Measurements from ENCODE around the gene CLPX.
"Not testable (repeated sequence)": the region's sequence is repeated elsewhere in the genome, so short reads cannot be mapped to it uniquely, and the experiment has no call there.

The CLPX gene

DNA sequence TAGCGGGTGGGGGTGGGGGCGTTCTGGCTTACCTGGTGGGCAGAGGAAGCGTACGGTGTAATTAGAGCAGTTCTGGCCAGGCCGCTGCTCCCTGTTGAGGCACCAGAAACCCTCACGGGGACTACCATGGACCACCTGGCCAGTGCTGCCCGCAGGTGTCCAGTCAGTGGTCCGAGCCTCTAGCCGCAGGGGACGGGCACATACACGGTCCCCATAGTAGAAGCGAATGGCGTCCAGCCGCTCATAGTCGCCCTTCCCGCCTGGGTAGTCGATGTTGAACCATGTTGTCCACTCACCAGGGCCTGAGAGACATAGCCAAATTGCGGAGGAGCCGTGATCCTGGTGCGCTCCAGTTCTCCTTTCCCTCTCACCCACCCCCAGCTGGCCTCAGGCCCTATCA, 21.6 kb upstream of the CLPX start:
- DNase-seq (ENCODE audit: low read depth in 2 of 2), result no peak

DNA sequence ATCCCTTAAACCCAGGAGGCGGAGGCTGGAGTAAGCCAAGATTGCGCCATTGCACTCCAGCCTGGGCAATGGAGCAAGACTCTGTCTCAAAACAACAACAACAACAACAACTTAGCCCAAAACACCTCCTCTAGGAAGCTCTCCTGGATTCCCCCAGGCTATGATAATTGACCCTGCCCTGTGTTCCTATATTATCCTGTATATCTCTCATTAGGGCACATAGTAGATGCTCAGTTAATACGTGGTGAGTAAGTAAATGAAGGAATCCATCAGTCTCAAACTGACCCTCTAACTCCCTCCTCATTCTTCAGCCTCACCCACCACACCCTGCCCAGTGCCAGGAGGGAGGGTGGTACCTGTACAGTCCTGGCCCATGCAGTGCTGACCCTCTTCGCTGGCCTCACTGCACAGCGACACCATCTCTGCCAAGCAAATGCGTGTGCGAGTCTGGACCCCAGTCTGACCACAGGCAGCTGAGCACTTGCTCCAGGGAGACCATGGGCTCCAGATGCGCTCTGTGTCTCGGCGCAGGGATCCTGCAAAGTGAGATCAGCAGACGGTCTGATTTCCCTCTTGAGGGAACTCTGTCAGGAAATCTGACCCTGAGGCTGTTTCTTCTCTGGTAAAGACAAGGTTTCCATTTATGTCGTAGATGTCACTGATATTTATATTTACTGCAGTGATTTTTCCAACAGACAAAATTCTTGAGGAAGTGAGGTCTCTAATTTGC, 20.0 kb upstream of the CLPX start:
- no peak for DNase-seq (ENCODE audit: low read depth in 2 of 2)

DNA sequence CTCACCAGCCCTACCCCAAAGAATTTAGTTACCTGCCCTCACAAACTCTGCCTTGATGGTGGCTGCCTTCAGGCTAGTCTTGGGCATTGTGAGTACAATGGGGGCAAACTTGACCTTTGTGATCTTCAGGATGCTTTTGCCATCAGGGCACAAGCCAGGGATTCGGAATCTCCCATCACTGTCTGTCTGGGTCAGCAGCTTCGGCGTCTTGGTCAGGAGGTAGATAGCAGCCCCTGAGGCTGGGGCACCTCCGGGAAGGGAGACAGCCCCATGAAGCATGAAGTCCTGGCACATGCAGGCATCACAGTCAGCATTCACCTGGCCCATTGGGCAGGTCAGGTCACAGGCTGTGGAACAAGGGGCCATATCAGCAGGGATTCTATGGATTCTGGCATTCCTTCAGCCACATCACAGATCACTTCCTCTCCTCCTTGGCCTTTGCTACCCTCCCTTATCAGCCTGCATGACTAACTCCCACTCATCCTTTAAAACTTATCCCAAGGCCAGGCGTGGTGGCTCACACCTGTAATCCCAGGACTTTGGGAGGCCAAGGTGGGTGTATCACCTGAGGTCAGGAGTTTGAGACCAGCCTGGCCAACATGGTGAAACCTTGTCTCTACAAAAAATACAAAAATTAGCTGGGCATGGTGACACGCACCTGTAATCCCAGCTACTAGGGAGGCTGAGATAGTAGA, 19.2 kb upstream of the CLPX start:
- DNase-seq (ENCODE audit: low read depth in 2 of 2), result no peak

DNA sequence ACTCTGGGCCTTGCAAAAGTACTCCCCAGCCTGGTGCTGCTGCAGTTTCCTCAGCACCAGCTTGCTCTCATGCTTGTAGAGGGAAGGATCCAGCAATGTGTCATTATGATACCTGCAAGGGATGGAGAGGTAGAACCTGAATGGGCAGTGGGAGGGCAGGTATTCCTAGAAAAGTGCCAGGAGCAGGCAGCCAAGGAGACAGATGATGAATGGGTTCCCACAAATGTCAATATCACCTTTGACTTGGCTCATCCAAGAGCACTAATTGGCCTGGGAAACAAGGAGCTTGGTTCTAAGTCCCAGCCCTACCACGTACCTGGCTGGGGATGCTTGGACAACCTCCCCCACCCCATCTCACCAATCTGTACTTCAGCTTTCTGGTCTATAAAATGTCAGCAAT, 16.8 kb upstream of the CLPX start:
- no peak for DNase-seq (ENCODE audit: low read depth in 2 of 2)

DNA sequence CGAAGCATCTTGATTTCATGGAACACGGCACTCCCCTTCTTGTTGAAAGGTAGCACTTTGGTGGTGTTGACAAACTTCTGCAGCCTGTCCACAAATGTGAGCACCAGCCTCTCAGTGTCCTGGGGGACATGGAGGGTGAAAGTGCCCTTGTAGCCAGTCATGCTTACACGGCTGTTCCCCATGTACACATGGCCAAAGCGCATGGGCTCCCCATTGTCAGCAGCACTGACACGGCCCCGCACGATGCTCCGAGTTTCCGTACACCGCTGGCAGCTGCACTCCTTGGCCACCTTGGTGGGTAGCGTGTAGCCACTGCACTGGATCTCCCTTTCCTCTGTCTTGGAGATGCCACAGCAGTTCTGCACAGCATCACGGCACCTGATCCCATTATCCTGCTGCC, 13.4 kb upstream of the CLPX start:
- DNase-seq (ENCODE audit: low read depth in 2 of 2), result no peak

DNA sequence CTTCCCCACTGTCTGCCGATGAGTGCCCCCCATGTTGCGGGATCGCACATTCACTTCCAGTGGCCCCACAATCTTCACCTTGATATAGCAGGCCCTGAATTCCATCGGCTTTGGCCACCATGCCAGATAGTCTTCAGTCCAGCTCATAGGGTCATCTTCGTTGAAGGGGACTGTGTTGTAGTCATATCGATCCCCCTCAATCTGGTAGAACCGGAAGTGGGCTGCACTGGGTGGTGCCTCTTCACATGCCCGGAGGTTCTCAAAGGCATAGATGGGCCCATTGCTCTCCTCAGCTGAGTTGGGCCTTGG, 12.1 kb upstream of the CLPX start:
- no peak for DNase-seq (ENCODE audit: low read depth in 2 of 2)

DNA sequence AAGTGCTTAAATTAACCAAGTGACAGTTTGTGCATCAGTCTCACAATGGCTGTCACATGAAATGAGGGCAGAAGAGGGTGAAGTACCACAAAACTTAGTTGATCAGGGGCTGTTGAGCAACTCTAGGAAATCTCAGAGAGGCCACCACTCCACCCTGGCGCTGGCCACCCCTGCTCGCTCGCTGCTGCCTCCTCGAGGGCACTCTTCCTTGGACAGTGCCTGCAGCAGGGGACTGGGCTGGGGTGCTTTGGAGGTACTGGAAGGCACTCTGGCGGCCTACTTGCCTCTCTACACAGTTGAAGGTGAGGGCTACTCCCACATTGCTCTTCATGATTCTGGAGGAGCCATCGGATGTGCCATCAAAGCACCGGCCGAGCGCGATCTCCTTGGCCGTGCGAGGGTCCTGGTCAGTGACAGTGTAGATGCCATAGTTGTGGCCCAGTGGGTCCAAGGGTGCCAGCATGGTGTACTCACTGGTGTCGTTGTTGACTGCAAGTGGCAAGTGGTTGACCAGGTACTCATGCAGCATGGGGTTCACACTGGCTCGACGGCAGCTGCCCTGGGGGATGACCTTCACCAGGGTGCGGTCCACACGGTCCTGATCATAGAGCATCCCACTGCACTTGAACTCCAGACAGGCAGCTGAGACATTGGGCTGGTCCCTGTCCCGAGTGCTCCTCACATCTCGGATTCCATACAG, 11.6 kb upstream of the CLPX start:
- no peak for DNase-seq (ENCODE audit: low read depth in 2 of 2)

DNA sequence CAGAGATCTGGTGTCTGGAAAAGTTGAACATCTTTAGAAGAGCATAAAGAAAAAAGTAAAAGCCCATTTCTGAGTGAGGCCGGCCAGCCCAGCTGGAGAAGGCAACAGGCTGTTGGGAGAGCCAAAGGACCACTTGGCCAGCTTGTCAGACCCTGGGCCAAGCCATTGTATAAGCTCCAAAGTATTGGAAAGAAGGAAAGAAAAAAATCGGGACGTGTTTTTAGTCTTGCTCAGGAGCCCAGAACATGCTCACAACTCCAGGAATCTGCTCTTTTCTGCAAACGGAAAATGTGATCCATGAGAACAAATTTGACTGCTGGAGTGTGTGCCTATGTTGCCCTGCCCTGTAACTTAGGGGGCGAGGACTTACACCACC, 10.4 kb upstream of the CLPX start:
- no peak for DNase-seq (ENCODE audit: low read depth in 2 of 2)

DNA sequence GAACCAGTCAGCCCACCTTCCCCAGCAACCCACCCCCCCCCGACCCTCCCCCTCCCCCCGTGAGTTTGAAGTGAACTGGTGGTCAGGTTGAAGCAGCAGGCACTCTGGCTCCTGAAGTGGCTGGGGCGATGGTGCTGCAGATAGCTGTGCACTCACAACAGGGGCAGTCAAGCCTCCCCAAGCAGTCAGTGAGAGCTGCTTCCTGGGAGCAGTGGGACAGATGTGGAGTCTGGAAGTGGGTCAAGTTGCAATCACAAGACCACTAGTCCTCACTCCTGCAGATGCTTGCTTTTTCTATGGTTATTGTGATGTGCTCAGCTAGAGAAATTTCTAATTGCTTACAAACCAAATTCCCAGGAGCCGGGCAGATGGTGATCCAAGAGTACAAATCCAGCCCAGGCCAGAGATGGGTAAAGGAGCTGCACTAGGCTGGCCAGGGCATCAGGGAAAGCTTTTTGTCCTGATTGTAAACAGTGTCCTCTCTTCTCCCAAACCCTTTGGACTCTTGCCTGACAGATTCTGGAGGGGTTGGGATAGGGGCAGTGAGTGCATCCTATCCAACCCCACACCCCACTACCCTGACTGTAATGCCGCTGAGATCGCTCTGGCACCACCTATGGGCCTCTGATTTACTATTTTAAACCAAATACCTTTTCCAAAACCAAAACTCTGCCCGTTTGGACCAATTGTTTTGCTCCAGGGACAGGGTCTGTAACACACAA, 9.8 kb upstream of the CLPX start:
- no peak for DNase-seq (ENCODE audit: low read depth in 2 of 2)

DNA sequence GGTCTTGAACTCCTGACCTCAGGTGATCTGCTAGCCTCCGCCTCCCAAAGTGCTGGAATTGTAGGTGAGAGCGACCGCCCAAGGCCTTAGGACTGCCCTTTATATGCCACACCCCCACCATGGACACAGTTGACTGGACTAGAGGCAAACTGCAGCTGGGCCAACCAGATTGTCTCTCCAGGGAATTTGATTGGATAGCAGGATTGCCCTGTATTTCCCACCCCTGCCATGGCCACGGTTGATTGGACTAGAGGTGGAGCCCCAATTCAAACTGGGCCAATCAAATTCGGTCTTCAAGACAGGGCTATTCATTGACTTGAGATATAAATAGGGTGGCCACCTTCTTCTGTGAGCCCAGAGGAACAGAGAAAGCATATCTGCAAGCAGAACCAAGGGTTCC, 6.9 kb upstream of the CLPX start:
- no peak for DNase-seq (ENCODE audit: low read depth in 2 of 2)

DNA sequence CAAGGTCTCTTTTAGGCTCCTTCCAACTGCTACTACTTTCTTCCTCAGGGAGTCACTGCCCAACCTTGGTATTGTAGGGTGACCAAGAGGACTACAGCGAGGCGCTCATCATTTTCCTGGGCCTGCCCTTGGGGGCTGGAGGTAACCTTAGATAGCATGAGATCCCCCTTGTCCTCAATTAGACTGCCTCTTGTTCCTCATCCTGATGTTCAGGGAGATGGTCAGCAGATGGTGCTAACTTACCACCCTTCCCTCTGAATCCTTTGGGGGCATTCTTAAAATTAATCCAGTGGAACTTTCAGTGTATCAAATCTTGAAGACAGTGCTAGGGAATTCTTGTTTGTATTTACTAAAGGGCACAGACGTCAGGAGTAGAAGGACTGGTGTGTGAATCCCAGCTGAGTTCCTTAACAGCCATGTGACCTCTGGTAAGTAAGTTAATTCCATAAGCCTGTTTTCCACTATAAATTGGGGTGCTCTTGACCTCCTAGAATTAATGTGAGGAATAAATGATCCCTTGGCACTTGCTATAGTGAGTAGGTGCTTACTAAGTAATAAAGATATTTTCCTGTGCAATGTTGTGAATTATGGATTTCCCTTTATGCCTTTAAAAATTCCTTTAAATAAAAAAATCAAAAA, 4.1 kb upstream of the CLPX start:
- no peak for DNase-seq (ENCODE audit: low read depth in 2 of 2)

DNA sequence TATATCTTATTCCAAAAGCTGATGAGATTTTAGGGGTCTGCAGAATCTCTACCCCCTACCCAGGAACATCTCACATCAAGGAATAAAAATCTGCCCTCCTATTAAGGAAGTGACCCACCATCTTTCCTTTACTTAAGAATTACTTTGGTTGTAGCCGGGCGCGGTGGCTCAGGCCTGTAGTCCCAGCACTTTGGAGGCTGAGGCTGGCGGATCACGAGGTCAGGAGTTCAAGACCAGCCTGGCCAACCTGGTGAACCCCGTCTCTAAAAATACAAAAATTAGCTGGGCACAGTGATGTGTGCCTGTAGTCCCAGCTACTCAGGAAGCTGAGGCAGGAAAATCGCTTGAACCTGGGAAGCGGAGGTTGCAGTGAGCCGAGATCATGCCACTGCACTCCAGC, 3.3 kb upstream of the CLPX start:
- DNase-seq (ENCODE audit: low read depth in 2 of 2), result not testable (repeated sequence)

DNA sequence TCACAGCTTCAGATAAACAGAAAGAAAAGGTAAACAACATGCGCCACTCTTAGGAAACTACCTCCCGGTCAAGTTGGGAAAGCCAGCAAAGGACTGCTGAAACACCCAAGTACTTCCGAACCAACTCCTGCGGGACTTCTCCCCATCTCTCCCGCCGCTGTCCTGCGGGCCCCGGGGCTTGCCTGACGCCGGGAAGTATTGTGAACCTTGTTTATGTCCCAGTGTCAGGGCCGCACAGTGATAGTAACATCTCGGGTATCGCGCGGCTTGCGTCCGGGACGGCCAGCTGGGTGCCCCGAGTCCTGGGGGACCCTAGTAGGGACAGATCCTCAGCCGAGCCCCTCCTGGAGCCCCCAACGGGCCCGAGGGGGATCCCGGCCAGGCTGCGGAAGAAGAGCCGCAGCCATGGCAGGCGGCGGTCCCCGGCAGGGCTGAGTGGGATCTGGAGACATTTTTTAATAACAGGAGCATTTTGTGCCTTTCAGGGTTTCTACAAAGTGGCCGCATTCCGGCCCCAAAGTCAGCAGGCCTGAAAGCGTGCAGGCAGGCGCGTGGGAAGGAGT, 756 bp downstream of the CLPX start:
- DNase-seq (ENCODE audit: low read depth in 2 of 2), result peak in 1 of 2 donors; percentile 19

DNA sequence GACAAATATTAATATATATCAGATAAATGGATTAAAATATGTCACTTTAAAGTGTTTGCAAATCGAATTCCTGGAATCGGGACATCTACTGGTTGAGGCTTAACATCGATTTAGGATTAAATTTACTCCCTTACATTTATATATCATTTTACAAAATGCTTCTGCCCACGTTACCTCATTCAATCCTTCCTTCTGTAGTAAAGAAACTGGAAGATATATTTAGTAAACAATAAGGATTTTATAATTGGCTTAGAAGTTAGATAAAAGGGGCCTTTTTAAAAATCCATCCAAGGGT, 1.3 kb downstream of the CLPX start:
- DNase-seq (ENCODE audit: low read depth in 2 of 2), result no peak

DNA sequence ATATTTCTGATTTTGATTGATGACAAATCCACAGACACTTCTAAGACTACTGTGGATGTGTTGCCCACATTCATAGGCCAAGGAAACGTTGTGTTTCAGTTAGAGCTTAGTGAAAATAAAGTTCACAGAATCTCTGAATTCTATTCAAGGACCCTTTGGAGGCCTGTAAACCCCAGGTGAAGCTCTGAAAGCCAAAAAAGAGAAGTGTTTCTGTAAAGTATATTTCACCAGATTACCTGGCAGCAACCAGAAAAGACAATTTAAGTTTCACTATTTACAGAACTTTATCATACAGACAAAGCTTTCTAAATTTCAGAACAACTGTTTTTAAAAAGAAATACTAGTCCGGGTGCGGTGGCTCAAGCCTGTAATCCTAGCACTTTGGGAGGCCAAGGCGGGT, 2.6 kb downstream of the CLPX start:
- no peak for DNase-seq (ENCODE audit: low read depth in 2 of 2)

DNA sequence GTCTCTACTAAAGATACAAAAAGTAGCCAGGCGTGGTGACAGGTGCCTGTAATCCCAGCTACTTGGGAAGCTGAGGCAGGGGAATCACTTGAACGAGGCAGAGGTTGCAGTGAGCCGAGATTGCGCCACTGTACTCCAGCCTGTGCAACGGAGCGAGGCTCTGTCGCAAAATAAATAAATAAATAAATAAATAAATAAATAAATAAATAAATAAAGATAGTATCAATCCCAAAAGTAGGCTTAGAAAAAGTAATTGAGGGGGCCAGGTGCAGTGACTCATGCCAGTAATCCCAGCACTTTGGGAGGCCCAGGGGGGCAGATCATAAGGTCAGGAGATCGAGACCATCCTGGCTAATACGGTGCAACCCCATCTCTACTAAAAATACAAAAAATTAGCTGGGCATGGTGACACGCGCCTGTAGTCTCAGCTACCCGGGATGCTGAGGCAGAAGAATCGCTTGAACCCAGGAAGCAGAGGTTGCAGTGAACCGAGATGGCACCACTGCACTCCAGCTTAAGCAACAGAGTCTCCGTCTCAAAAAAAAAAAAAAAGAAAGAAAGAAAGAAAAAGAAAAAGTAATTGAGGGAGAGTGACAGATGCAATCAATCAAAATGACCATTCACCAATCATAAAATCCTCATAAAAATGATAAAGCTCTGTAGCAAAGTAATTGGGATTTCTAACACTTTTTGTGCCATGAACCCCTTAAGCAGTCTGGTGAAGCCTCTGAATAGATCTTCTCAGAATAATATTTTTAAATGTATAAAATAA, 3.4 kb downstream of the CLPX start:
- DNase-seq (ENCODE audit: low read depth in 2 of 2), result not testable (repeated sequence)

DNA sequence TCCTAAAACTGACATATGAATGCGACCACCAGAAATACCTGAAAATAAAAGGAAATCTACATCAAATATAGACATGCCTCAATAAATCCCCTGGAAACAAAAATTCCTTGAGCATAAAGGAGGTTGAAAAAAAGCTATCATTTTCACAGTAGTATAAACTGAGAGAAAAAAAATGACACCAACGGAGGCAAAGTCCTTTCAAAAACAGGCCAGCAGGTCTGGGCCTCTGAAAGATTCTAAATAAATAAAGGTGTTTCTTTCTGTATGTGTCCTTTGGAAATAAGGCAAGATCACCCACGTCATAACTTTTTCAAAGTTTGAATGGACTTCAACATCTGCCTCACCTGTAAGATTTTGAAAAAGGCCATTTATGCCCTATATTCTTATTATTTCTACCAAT, 5.0 kb downstream of the CLPX start:
- no peak for DNase-seq (ENCODE audit: low read depth in 2 of 2)

DNA sequence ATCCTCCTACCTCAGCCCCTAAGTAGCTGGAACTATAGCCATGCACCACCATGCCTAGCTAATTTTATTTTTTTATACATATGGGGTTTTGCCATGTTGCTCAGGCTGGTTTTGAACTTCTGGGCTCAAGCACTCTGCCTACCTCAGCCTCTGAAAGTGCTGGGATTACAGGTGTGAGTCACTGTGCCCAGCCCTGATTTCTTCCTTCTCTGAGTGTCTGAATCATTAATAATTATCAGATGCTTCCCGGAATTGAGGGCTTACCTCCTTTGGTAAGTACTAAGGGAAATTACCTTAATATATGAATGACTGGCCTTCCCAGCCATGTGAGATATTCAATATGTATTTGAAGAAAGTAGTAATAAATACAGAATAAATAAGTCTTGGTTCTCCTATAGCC, 7.2 kb downstream of the CLPX start:
- no peak for DNase-seq (ENCODE audit: low read depth in 2 of 2)

DNA sequence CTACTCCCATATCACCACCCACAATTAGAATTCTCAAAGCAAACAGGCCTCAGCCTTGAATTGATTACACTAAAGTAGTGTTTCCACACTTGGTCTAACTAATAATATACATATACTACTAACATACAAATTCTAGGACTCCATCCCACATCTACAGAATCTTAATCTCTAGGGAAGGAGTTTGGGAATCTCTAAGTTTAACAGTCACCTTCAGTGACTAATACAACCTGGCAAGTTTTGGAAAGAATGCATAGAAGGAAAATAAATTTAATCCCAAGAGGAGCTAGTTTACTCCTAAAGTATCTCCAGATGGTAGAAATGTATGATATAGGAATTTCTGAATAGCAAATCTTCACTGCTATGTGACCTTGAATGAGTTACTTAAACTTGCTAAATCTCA, 9.1 kb downstream of the CLPX start:
- DNase-seq (ENCODE audit: low read depth in 2 of 2), result no peak

DNA sequence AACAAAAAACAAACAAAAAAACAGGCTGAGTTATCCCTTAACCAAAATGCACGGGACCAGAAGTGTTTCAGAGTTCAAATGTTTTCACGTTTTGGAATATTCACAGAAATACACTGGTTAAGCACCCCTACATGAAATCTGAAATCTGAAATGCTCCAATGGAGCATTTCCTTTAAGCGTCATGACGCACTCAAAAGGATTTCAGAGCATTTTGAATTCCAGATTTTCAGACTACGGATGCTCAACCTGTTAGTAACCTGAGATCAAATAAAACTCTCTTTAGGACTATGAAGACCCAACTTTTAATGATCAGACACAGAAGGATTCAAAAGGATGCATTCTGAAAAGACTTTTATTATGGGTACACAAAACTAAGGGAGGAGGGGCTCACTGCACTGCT, 9.6 kb downstream of the CLPX start:
- no peak for DNase-seq (ENCODE audit: low read depth in 2 of 2)

DNA sequence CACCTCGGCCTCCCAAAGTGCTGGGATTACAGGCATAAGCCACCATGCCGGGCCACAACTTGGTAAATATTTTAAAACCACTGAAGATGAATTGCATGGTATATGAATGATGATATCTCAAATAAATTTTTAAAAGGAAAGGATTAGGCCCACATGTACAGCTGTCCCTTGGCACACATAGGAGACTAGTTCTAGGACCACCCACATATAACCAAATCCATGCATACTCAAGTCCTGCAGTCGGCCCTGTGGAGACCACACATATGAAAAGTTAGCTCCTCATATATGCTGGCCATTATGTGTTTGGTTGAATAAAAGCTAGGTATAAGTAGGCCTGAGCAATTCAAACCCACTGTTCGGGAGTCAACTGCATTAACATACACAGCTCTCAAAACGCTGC, 10.6 kb downstream of the CLPX start:
- DNase-seq (ENCODE audit: low read depth in 2 of 2), result no peak
